ENCODE measurements around the gene ZBTB16. TPM values are rescaled to one million over a fixed set of nuclear protein-coding genes. Genes with fewer than 3 reads are reported as not detected.

ZBTB16 gene
- total and polyA plus RNA-seq, 12 donors: 7.9 to 119 (median 53.2) TPM

DNA sequence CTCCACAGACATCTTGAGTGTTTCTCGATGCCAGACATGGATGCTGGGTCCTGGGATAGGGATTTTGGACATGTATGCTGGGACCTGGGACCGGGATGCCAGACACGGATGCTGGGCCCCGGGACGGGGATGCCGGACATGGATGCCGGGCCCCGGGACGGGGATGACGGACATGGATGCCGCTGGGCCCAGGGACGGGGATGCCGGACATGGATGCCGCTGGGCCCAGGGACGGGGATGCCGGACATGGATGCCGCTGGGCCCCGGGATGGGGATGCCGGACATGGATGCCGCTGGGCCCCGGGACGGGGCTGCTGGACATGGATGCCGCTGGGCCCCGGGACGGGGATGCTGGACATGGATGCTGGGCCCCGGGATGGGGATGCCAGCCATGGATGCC is 139.5 kb downstream of the ZBTB16 start:
- Histone ChIP-seq H3K27ac (peak overlapping the region; percentile 79 to 95 (median 92)), H3K4me1 (replicated peaks in 1 of 2) (peaks cover 55 to 74% of the 10 kb centered on the region in 2 donors), H3K27me3 (no peaks in the 10 kb centered on the region), H3K9me3 (replicated peaks in 1 of 3) (no peaks in the 10 kb centered on the region), H3K4me3 (no peak overlapping the region), H3K36me3 (replicated peaks in 1 of 2) (no peaks in the 10 kb centered on the region)
- WGBS, 4 donors: 93 to 98% (median 96%) methylated on average over 15 to 26 of the region's 26 CpGs
- intact Hi-C loops (cut with DNase I): no loop called here
- no peak for DNase-seq
- no peak for TF ChIP-seq POLR2A (IDR thresholded peaks at IDR 0.05)
- TF ChIP-seq, protein P1, sequence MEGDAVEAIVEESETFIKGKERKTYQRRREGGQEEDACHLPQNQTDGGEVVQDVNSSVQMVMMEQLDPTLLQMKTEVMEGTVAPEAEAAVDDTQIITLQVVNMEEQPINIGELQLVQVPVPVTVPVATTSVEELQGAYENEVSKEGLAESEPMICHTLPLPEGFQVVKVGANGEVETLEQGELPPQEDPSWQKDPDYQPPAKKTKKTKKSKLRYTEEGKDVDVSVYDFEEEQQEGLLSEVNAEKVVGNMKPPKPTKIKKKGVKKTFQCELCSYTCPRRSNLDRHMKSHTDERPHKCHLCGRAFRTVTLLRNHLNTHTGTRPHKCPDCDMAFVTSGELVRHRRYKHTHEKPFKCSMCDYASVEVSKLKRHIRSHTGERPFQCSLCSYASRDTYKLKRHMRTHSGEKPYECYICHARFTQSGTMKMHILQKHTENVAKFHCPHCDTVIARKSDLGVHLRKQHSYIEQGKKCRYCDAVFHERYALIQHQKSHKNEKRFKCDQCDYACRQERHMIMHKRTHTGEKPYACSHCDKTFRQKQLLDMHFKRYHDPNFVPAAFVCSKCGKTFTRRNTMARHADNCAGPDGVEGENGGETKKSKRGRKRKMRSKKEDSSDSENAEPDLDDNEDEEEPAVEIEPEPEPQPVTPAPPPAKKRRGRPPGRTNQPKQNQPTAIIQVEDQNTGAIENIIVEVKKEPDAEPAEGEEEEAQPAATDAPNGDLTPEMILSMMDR (IDR thresholded peaks at IDR 0.05): no peak

- Histone ChIP-seq H3K9me3 (replicated peaks in 1 of 3) (no peaks in the 10 kb centered on the region), H3K27ac (peak overlapping the region in 3 of 5 donors; percentile 33 to 51 (median 34)), H3K4me1 (replicated peaks in 1 of 2) (peaks cover 40 to 59% of the 10 kb centered on the region in 2 donors), H3K4me3 (no peak overlapping the region), H3K36me3 (replicated peaks in 1 of 2) (peaks cover 0 to 4% of the 10 kb centered on the region in 2 donors), H3K27me3 (no peaks in the 10 kb centered on the region)
- TF ChIP-seq POLR2A (IDR thresholded peaks at IDR 0.05): no peak
- TF ChIP-seq, protein P1 (IDR thresholded peaks at IDR 0.05): no peak
- intact Hi-C loops (cut with DNase I): no loop called here
- WGBS, 4 donors: 91 to 94% (median 93%) methylated on average over 9 of the region's 9 CpGs
- no peak for DNase-seq
Measured at GRCh38 chr11:114200351-114201133, 141.0 kb downstream of the ZBTB16 start.

GRCh38 chr11:114201219-114201618 is 141.7 kb downstream of the ZBTB16 start:
- no peak for DNase-seq
- intact Hi-C loops (cut with DNase I): no loop called here
- H3K4me1 ChIP-seq (replicated peaks in 1 of 2): peaks cover 33 to 53% of the 10 kb centered on the region in 2 donors
- H3K27me3 ChIP-seq: no peaks in the 10 kb centered on the region
- WGBS, 4 donors: 92 to 93% (median 92%) methylated on average over 8 of the region's 8 CpGs
- H3K9me3 ChIP-seq (replicated peaks in 1 of 3): no peaks in the 10 kb centered on the region
- TF ChIP-seq, protein P1 (IDR thresholded peaks at IDR 0.05): no peak
- no peak for TF ChIP-seq POLR2A (IDR thresholded peaks at IDR 0.05)
- H3K4me3 ChIP-seq: no peak overlapping the region
- peak overlapping the region in 2 of 5 donors; percentile 32 to 51 for H3K27ac ChIP-seq
- H3K36me3 ChIP-seq (replicated peaks in 1 of 2): peaks cover 0 to 4% of the 10 kb centered on the region in 2 donors

DNA sequence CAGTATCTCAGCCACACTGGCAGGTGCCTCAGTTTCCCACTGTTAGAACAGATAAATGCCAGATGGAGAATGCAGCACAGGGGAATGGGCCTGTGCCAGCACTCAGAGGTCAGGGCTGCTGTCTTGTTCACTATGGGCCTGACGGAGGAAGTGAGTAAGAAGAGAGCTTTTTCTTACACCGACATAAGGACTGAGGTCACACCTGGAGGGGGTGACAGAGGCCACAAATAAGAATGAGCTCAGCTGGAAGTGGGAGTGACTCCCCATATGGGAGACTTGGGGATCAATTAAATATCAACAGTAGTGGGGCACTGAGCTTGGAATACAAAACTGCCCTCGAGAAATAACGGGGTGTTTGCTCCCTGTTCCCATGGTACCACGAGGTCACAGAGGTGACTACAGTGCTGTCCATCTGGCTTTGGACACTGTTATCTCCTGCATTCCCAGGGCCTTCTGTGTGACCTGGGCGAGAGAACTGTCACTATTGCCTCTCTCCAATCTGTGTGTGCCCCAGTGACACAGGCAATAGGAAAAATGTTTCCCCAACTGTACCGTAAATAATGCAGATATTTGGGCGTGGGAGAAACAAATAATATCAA is 142.6 kb downstream of the ZBTB16 start:
- Histone ChIP-seq H3K4me1 (replicated peaks in 1 of 2) (peaks cover 25 to 44% of the 10 kb centered on the region in 2 donors), H3K4me3 (no peak overlapping the region), H3K27ac (peak overlapping the region in 3 of 5 donors; percentile 16 to 64 (median 47)), H3K9me3 (replicated peaks in 1 of 3) (no peaks in the 10 kb centered on the region), H3K36me3 (replicated peaks in 1 of 2) (peaks cover 0 to 4% of the 10 kb centered on the region in 2 donors), H3K27me3 (no peaks in the 10 kb centered on the region)
- TF ChIP-seq, protein P1 (IDR thresholded peaks at IDR 0.05): no peak
- no peak for TF ChIP-seq POLR2A (IDR thresholded peaks at IDR 0.05)
- DNase-seq: no peak
- intact Hi-C loops (cut with DNase I): no loop called here
- 52 to 66% (median 65%) methylated on average over 8 of the region's 8 CpGs for WGBS, 4 donors

All from adrenal gland (tissue), 12 donors.